Osteocyte (in vitro differentiated cells): ENCODE measurements around the gene ACCS. TPM values are rescaled to one million over a fixed set of nuclear protein-coding genes. Genes with fewer than 3 reads are reported as not detected.
A peak's percentile ranks its signal among the peaks of the same experiment; 100 is the strongest.

ENCODE experiments used
- DNase-seq: peaks from one replicate; pipeline ENCODE4 v3.0.0; 2021; ENCODE audit warnings: mixed read lengths; ENCODE audit not compliant: unreplicated experiment; ENCODE audit errors: extremely low spot score
- H3K27ac Mint-ChIP-seq: one replicate; pipeline ENCODE4 v1.8.0; 2021; ENCODE audit warnings: mild to moderate bottlenecking, mixed read lengths; ENCODE audit not compliant: unreplicated experiment
- H3K27me3 Mint-ChIP-seq: one replicate; pipeline ENCODE4 v1.8.0; 2021; ENCODE audit warnings: mixed read lengths; ENCODE audit not compliant: unreplicated experiment
- H3K36me3 Mint-ChIP-seq: one replicate; pipeline ENCODE4 v1.8.0; 2021; ENCODE audit warnings: mixed read lengths; ENCODE audit not compliant: unreplicated experiment
- H3K4me1 Mint-ChIP-seq: one replicate; pipeline ENCODE4 v1.8.0; 2021; ENCODE audit warnings: mixed read lengths; ENCODE audit not compliant: unreplicated experiment
- H3K4me3 Mint-ChIP-seq: one replicate; pipeline ENCODE4 v1.8.0; 2021; ENCODE audit warnings: mild to moderate bottlenecking, moderate library complexity, mixed read lengths; ENCODE audit not compliant: unreplicated experiment
- H3K9me3 Mint-ChIP-seq: one replicate; pipeline ENCODE4 v1.8.0; 2021; ENCODE audit warnings: mixed read lengths; ENCODE audit not compliant: unreplicated experiment
- total RNA-seq: library from RNA; stranded (reverse); gene quantifications from 2 replicates; pipeline ENCODE4 v1.2.1, GENCODE V29; 2021
- TF ChIP-seq, protein P1 (sequence below): fragments of 200-600 bp; sonication (generic); IDR thresholded peaks from 2 replicates; pipeline ENCODE4 v1.5.0; 2021; ENCODE audit warnings: antibody characterized with exemption, mild to moderate bottlenecking, moderate library complexity

The ACCS gene
- total RNA-seq, 1 donor from 2014 or later, result 4.3 TPM

- Mint-ChIP-seq H3K27me3 (peaks cover 41% of the 10 kb centered on the region), H3K9me3 (peaks cover 5% of the 10 kb centered on the region), H3K4me3 (no peak overlapping the region), H3K4me1 (no peaks in the 10 kb centered on the region), H3K36me3 (peaks cover 4% of the 10 kb centered on the region), H3K27ac (no peak overlapping the region)
- peak; percentile 10 for DNase-seq
- TF ChIP-seq, protein P1, sequence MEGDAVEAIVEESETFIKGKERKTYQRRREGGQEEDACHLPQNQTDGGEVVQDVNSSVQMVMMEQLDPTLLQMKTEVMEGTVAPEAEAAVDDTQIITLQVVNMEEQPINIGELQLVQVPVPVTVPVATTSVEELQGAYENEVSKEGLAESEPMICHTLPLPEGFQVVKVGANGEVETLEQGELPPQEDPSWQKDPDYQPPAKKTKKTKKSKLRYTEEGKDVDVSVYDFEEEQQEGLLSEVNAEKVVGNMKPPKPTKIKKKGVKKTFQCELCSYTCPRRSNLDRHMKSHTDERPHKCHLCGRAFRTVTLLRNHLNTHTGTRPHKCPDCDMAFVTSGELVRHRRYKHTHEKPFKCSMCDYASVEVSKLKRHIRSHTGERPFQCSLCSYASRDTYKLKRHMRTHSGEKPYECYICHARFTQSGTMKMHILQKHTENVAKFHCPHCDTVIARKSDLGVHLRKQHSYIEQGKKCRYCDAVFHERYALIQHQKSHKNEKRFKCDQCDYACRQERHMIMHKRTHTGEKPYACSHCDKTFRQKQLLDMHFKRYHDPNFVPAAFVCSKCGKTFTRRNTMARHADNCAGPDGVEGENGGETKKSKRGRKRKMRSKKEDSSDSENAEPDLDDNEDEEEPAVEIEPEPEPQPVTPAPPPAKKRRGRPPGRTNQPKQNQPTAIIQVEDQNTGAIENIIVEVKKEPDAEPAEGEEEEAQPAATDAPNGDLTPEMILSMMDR, result no peak
These were observed 19.3 kb downstream of the ACCS start for GRCh38 chr11:44085330-44085729.

DNA sequence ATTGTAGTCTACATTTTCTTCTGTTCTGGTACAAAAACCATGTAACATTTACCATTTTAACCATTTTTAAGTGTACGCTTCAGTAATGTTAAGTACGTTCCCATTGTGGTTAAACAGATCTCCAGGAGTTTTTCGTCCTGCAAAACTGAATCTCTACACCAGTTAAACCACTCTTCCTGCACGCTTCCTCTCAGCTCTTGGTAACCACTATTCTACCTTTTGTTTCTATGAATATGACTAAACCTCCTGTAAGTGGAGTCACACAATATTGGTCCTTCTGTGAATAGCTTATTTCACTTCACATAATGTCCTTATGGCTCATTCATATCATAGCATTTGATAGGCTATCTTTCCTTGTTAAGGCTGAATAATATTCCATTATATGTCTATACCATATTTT is 22.3 kb downstream of the ACCS start:
- no peak for DNase-seq
- TF ChIP-seq, protein P1, result no peak
- Mint-ChIP-seq H3K36me3 (peaks cover 4% of the 10 kb centered on the region), H3K9me3 (peaks cover 5% of the 10 kb centered on the region), H3K4me3 (no peak overlapping the region), H3K27ac (no peak overlapping the region), H3K4me1 (no peaks in the 10 kb centered on the region), H3K27me3 (peaks cover 64% of the 10 kb centered on the region)

DNA sequence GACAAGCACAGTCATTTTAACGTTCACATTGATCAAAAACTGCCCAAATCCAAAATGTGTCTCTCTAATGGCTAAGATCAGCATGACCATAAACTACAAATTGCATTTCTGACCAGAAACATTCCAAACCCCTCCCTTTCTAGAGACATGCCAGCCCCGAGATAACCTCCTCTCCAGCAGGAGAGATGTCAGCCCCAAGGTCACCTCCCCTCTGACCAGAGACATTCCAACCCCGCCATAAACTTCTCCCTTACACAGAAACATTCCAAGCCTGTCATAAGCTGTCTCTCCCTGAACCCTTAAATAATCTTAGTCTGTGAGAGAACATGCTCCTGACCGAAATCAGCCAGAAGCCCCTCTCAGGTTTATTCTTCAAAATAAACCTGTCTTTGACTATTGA is 22.8 kb downstream of the ACCS start:
- peaks cover 66% of the 10 kb centered on the region for H3K27me3 Mint-ChIP-seq
- no peak overlapping the region for H3K27ac Mint-ChIP-seq
- peak; percentile 4 for DNase-seq
- H3K36me3 Mint-ChIP-seq, result peaks cover 4% of the 10 kb centered on the region
- TF ChIP-seq, protein P1, result no peak
- H3K4me3 Mint-ChIP-seq, result no peak overlapping the region
- peaks cover 5% of the 10 kb centered on the region for H3K9me3 Mint-ChIP-seq
- no peaks in the 10 kb centered on the region for H3K4me1 Mint-ChIP-seq

GRCh38 chr11:44090539-44090938 is 24.5 kb downstream of the ACCS start:
- Mint-ChIP-seq H3K27me3 (peaks cover 64% of the 10 kb centered on the region), H3K36me3 (peaks cover 2% of the 10 kb centered on the region), H3K9me3 (peaks cover 3% of the 10 kb centered on the region), H3K4me1 (peaks cover 9% of the 10 kb centered on the region), H3K27ac (no peak overlapping the region), H3K4me3 (no peak overlapping the region)
- DNase-seq, result no peak
- TF ChIP-seq, protein P1, result no peak

DNA sequence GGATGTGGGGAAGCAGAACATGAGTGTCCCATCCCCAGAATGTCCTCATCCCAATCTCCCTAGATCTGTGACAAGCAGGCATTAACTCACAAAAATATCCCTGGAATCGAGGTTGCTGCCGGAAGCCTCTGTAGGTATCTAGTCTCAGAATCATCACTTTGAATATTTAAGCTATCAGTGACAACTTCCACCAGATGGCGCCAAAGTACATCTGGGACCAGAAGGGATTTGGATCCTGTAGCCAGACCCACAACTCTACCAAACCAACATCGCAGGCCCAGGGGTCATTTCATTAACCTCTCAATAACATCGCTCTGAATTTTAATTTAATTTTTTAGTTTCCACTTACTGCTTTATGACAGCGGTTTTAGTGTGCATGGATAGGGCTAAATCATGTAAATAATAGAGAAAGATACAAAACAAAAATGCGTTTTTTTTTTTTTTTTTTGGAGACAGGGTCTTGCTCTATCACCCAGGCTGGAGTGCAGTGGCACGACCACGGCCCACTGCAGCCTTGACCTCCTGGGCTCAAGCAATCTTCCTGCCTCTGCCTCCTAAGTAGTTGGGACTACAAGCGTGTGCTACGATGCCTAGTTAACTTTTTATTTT is 28.3 kb downstream of the ACCS start:
- no peak overlapping the region for H3K27ac Mint-ChIP-seq
- peak; percentile 90 for DNase-seq
- H3K9me3 Mint-ChIP-seq, result no peaks in the 10 kb centered on the region
- H3K36me3 Mint-ChIP-seq, result no peaks in the 10 kb centered on the region
- peak overlapping the region; percentile 49 for H3K4me3 Mint-ChIP-seq
- TF ChIP-seq, protein P1, result peak; percentile 78
- H3K4me1 Mint-ChIP-seq, result peaks cover 16% of the 10 kb centered on the region
- H3K27me3 Mint-ChIP-seq, result peaks cover 47% of the 10 kb centered on the region
